Measurements from ENCODE around the gene LRP5. TPM values are rescaled to one million over a fixed set of nuclear protein-coding genes. Genes with fewer than 3 reads are reported as not detected.

Gene LRP5
- total RNA-seq, 2 donors from 2014 or later = 48.3 to 57.1 TPM

DNA sequence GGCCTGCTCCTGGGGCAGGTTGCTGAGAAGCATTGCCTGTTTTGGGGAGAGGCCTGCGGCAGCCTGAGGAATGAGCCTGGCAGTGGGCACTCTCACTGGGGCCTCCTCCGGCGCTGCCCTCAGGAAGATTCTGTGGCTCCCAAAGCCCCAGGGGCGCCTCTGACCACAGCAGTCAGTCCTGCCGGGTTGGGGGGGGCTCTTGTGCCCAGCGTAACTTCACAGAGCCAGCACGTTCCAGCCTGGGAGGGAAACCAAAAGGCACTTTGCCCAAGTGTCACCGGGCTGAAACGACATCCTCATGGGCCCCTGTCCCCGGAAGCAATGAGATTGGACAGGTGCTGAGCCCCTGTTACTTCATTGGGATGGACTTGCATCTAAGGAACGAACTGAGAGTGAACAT, 4.3 kb upstream of the LRP5 start:
- H3K4me1 ChIP-seq (replicated peaks) = no peaks in the 10 kb centered on the region
- intact Hi-C loops (cut with DNase I) = no loop called here
- no peaks in the 10 kb centered on the region for H3K27me3 ChIP-seq (replicated peaks; ENCODE audit: insufficient read depth)
- WGBS = 63% methylated on average over 7 of the region's 11 CpGs
- H3K4me3 ChIP-seq = no peak overlapping the region
- no peaks in the 10 kb centered on the region for H3K9me3 ChIP-seq
- no peaks in the 10 kb centered on the region for H3K36me3 ChIP-seq
- TF ChIP-seq, protein P1, sequence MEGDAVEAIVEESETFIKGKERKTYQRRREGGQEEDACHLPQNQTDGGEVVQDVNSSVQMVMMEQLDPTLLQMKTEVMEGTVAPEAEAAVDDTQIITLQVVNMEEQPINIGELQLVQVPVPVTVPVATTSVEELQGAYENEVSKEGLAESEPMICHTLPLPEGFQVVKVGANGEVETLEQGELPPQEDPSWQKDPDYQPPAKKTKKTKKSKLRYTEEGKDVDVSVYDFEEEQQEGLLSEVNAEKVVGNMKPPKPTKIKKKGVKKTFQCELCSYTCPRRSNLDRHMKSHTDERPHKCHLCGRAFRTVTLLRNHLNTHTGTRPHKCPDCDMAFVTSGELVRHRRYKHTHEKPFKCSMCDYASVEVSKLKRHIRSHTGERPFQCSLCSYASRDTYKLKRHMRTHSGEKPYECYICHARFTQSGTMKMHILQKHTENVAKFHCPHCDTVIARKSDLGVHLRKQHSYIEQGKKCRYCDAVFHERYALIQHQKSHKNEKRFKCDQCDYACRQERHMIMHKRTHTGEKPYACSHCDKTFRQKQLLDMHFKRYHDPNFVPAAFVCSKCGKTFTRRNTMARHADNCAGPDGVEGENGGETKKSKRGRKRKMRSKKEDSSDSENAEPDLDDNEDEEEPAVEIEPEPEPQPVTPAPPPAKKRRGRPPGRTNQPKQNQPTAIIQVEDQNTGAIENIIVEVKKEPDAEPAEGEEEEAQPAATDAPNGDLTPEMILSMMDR (IDR thresholded peaks at IDR 0.05) = no peak
- TF ChIP-seq POLR2A (IDR thresholded peaks at IDR 0.05) = no peak
- TF ChIP-seq POLR2AphosphoS5 (IDR thresholded peaks at IDR 0.05) = no peak
- no peak overlapping the region for H3K27ac ChIP-seq
- DNase-seq (ENCODE audit: low spot score) = no peak

DNA sequence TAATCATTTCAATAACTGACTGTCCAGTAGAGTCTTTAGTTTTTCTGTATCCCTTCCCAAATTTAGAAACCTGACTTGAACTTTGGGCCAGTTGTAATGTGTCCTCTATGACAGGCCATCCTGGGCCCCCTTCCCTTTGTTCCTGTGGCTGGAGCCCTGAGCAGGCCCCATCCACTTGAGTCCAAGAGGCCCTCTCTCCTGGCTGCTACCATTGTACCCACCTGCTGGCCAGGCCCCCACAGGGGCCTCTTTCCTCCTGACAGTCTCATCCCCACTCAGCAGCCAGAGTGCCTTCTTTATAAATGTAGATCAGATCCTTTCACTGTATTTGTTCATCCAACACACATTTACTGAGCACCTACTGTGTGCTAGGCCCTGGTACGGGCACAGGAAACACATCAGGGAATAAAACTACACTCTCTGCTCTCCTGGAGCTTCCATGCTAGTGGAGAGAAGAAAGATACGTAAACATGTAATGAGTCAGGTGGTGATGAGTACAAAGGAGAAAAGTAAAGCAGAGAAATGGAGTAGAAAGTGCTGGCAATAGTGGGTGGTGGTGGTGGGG, 2.7 kb upstream of the LRP5 start:
- WGBS = 74% methylated on average over 2 of the region's 2 CpGs
- H3K4me1 ChIP-seq (replicated peaks) = no peaks in the 10 kb centered on the region
- H3K9me3 ChIP-seq = no peaks in the 10 kb centered on the region
- no peak overlapping the region for H3K27ac ChIP-seq
- no peaks in the 10 kb centered on the region for H3K36me3 ChIP-seq
- TF ChIP-seq, protein P1 (IDR thresholded peaks at IDR 0.05) = no peak
- no peak for TF ChIP-seq POLR2AphosphoS5 (IDR thresholded peaks at IDR 0.05)
- TF ChIP-seq POLR2A (IDR thresholded peaks at IDR 0.05) = no peak
- intact Hi-C loops (cut with DNase I) = loop anchor here (5.0 kb wide), 2 partner anchors 37 to 73 kb away; partner anchors contain the start of gene C11orf24
- DNase-seq (ENCODE audit: low spot score) = no peak
- no peak overlapping the region for H3K4me3 ChIP-seq
- no peaks in the 10 kb centered on the region for H3K27me3 ChIP-seq (replicated peaks; ENCODE audit: insufficient read depth)

DNA sequence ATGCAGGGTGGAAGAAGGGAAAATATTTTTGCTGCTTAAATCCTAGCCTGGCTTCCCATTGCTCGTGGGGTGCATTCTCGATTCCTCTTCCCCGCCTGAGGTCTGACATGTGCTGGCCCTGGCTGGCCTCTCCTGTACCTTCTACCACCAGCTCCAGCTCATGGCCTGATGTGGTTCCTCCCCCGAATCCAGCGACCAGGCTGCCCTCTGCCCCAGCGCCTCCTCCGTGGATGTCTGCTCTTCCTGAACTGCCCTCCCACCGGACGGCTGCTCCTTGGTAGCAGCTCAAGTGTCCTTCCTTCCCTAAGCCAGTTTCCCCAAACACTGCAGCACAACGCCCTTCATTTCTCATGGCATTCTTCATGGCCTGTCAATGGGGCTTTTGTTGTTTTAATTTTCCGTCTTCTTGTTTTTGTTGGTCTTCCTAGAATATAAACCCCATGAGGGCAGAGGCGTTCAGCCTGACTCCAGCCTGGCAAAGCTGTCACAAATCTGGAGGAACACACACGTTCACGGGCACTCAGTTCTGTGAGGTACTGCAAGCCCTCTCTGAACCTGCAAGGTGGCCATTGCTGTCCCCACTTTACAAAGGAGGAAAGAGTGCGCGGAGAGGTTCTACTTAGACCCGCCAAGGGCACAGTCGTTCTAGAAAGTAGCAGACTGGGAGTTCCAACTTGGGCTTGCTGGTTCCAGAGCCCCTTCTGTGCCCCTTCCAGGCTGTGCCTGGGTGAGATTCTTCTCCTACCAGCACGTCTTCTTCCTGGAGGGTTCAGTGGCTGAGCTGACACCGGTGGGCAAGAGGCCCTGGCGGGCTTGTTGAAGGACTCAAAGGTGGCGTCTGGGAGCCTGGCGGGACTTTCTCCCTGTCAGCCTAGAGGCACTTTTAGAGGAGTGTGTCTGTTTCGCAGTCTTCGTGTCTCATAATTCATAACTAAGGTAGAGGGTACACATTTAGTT, 953 bp upstream of the LRP5 start:
- Histone ChIP-seq H3K9me3 (no peaks in the 10 kb centered on the region), H3K27me3 (replicated peaks; ENCODE audit: insufficient read depth) (no peaks in the 10 kb centered on the region), H3K27ac (peak overlapping the region; percentile 66 to 68), H3K4me1 (replicated peaks) (no peaks in the 10 kb centered on the region), H3K36me3 (no peaks in the 10 kb centered on the region), H3K4me3 (peak overlapping the region; percentile 60 to 75)
- intact Hi-C loops (cut with DNase I) = loop anchor here (2.0 to 5.0 kb wide), 3 partner anchors 39 to 71 kb away; partner anchors contain the start of gene C11orf24
- TF ChIP-seq POLR2A (IDR thresholded peaks at IDR 0.05) = no peak
- WGBS = 77% methylated on average over 25 of the region's 25 CpGs
- DNase-seq (ENCODE audit: low spot score) = no peak

DNA sequence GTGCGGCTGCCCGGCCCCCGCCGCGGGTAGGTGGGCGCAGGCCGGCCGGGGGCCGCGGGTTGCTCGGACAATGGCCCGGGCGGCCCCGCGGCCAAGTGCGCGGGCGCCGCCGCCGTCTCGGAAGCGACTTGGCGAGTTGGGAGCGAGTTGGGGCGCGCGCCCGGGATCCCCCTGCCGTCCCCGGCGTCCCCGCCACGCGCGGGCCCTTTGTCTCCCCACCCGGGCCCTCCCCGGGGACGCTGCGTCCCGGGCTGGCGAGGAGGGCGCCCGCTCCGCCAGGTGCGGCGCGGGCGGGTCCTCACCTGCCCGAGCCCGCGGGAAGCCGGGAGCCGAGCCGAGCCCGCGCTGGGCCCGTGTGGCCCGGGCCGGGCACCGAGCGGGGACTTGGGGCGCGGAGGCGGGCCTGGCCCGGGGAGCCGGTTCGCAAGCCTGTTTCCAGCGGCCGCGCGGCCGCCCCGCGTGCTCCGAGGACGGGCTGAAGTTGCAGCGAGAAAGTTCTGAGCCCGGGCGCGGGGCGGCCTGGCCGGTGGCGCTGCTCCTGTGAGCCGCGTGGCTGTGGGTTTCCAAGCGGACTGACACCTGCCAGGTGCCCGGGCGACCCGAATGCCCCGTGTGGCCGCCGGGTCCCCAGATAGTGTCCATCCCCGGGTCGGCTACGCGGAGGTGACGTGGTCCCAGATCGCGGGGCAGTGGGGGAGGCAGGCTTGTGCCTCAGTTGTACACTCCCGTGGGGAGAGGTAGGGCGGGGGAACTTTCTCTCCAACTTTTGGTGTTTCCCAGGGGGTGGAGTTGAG, 586 bp downstream of the LRP5 start:
- no peaks in the 10 kb centered on the region for H3K36me3 ChIP-seq

More for the DNA sequence above, 586 bp downstream of the LRP5 start:
- H3K4me1 ChIP-seq (replicated peaks) = peaks cover 6% of the 10 kb centered on the region
- peak overlapping the region; percentile 60 to 79 for H3K27ac ChIP-seq
- no peak for TF ChIP-seq POLR2AphosphoS5 (IDR thresholded peaks at IDR 0.05)
- TF ChIP-seq, protein P1 (IDR thresholded peaks at IDR 0.05) = no peak
- TF ChIP-seq POLR2A (IDR thresholded peaks at IDR 0.05) = no peak
- H3K9me3 ChIP-seq = no peaks in the 10 kb centered on the region
- intact Hi-C loops (cut with DNase I) = loop anchor here (2.0 to 5.0 kb wide), 3 partner anchors 40 to 69 kb away; partner anchors contain the start of gene C11orf24
- WGBS = under 1% methylated on average over 30 of the region's 102 CpGs
- no peak for DNase-seq (ENCODE audit: low spot score)
- peak overlapping the region; percentile 60 to 75 for H3K4me3 ChIP-seq
- no peaks in the 10 kb centered on the region for H3K27me3 ChIP-seq (replicated peaks; ENCODE audit: insufficient read depth)
